CD4-positive, alpha-beta T cell treated with Interleukin-12 subunit alpha and Interleukin-12 subunit beta, for 1 hour (primary cell): ENCODE data around the gene DUSP2.
"Not testable (repeated sequence)": the region's sequence is repeated elsewhere in the genome, so short reads cannot be mapped to it uniquely, and the experiment has no call there.

Experiments
- DNase-seq: peaks from one replicate; pipeline ENCODE4 v3.0.0-alpha.2; 2020

The DUSP2 gene

GRCh38 chr2:96161898-96162297, 16.7 kb upstream of the DUSP2 start:
- DNase-seq, result peak; percentile 44

DNA sequence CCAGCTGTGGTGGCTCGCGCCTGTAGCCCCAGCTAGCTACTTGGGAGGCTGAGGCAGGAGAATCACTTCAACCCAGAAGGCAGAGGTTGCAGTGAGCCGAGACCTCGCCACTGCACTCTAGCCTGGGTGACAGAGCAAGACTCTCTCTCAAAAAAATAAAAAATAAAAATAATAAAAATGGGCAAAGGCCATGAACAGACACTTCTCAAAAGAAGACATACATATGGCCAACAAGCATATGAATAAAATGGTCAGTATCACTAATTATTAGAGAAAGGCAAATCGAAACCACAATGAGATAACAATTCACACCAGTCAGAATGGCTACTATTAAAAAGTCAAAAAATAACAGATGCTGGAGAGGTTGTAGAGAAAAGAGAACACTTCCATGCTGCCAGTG, 15.1 kb upstream of the DUSP2 start:
- not testable (repeated sequence) for DNase-seq

DNA sequence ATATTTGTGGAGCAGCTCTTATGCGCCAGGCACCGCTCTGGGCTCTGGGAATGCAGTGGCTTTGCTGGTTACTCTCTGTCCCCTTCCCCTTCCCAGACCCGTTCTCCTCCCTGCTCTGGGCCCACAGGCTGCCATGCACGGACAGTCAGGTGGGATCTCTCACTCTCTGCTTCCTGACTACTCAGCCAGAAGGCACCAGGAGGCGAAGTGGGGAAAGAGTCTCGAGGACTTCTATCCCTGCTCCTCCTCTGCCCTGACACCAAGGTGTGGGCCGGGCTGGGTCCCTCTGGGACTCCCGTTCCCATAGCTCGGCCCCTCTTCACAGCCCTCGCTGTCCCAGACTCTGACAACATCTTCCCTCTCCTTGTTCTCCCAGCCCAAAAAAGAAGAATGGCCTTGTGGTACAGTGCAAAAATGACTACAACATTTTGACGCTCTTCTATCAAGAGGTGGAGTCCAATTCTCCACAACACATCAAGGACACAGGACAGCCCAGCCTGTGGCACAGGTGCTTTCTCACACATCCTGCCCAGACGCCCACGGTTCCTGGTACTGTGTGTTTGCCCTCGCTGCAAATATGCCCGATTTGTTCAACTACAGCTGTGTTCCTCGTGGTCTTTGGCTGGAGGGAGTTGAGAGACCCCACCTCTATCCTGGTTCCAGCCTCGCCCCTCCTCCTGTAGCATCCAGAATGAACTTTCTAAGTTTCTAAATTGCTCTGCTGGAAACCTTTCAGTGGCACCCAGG, 14.0 kb upstream of the DUSP2 start:
- DNase-seq, result peak; percentile 36

DNA sequence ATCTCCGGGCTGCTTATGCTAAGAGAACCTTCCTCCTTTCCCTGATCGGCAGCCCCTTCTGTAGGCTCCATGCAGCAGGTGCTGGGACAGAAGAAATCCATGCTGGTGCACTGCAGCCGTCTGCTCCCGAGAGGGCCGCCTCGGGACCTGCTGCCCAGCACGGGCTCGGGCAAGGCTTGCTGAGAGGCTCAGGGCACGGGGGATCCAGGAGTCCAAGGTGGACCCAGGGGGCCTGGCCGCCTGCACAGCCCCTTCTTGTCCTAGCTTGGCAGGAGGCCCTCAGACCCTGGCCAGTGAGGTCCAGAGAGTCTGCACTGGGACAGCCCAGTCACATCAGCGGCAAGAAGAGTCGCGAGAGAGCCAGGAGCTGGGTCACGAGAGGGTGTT, 13.3 kb upstream of the DUSP2 start:
- no peak for DNase-seq

- DNase-seq, result peak; percentile 70
These were observed 12.7 kb upstream of the DUSP2 start for GRCh38 chr2:96157649-96158553.

DNA sequence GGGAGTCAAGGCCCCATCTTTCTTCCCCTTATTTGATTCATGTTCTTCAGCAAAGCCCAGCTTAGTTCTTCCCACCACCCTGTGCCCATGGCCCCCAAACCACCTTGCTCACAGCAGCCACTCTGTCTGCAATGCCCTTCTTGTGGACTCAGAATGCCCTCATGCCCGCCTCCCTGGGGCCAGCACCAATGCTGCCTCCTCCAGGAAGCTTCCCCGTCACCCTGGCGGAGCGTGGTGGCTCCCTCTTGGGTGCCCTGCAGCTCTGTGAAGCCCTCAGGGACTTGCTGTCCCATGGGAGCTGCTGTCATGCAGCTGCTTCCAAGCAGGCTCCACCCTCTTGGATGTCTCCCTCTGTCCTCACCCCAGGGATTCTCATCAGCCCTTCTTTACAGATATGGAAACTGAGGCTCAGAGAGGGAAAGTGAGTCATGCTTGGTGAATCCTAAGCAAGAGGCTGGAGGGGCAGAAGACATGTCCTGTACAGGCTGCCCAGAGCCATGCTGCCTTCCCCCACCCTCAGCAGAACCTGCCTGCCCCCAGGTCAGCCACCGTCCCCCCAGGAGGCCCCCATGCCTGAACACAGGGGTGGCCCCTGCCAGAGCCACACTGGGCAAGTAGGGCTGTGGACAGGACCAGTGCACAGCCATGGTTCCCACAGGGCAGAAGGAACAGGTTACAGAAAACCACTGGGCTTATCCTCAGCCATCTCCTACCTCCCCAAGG, 11.8 kb upstream of the DUSP2 start:
- no peak for DNase-seq

DNA sequence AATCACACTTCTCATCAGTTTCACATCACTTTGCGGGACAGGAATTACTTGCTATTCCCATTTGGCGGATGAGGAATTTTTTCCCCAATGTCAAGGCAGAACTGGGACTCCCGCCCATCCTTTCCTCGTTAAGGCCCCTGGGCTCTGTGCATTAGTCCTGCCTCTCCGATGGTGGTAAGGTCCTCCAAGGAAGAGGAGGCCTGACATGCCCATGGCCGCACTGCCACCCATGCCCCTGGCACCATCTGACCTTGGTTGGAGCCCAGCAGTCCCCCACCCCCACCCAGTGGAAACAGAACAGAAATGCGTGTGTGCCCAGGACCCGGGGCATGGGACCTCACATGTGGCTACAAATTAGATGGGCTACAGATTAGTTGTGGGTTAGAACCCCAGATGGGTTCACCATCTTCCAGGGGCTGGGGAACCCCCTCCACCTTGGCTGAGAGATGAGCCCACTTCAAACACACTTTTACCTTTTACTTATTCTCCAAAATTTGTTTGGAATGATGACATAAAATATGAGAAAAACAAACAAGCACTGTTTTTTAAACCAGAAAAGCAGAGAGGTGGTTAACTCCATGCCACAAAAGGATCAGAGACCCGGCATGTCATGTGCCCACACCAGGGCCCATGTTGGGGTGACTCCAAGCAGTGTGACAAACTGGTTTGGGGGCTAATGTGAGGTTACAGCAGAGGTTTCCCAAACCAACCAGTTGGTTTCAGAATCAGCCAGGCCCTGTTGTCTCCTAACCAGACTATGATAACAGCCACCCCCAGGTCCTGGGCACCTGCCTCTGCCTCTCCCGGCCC, 11.0 kb upstream of the DUSP2 start:
- peak; percentile 54 for DNase-seq

GRCh38 chr2:96154506-96155380, 9.5 kb upstream of the DUSP2 start:
- DNase-seq, result no peak

- DNase-seq, result no peak
These were observed 8.8 kb upstream of the DUSP2 start for GRCh38 chr2:96153991-96154431.

- DNase-seq, result no peak
These were observed 8.1 kb upstream of the DUSP2 start for GRCh38 chr2:96153291-96153713.

- no peak for DNase-seq
These were observed 7.3 kb upstream of the DUSP2 start for GRCh38 chr2:96152304-96153161.

- no peak for DNase-seq
These were observed 6.5 kb upstream of the DUSP2 start for GRCh38 chr2:96151595-96152303.

GRCh38 chr2:96150791-96151594, 5.8 kb upstream of the DUSP2 start:
- DNase-seq, result no peak

DNA sequence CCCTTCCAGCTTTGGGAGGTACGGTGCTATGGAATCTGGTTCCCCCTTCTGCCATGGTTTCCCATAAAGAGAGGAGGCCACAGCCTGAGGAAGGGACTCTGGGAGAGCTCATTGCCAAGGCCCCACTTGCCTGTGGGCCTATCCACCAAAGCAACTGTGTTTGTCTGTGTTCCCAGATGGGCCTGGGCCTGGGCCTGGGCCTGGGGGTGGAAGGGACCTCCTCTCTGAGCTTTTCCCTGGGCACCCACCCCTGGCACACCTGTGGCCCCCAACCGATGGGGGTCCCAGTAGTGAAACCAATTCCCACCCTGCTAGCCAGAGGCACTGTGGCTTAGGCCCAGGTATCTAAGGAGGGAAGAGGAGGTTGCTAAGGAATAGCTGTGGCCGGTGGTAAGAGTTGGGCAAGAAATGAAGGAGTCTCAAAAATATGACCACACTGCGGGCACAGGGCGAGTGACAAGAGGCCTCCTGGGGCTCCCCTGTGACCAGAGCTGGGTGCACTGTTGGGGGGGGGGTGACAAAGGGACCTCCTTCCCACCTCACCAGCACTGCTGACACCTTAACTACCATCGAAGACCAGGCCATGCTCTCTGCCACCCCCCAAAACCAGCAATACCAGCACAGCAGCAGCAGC, 4.9 kb upstream of the DUSP2 start:
- no peak for DNase-seq

DNA sequence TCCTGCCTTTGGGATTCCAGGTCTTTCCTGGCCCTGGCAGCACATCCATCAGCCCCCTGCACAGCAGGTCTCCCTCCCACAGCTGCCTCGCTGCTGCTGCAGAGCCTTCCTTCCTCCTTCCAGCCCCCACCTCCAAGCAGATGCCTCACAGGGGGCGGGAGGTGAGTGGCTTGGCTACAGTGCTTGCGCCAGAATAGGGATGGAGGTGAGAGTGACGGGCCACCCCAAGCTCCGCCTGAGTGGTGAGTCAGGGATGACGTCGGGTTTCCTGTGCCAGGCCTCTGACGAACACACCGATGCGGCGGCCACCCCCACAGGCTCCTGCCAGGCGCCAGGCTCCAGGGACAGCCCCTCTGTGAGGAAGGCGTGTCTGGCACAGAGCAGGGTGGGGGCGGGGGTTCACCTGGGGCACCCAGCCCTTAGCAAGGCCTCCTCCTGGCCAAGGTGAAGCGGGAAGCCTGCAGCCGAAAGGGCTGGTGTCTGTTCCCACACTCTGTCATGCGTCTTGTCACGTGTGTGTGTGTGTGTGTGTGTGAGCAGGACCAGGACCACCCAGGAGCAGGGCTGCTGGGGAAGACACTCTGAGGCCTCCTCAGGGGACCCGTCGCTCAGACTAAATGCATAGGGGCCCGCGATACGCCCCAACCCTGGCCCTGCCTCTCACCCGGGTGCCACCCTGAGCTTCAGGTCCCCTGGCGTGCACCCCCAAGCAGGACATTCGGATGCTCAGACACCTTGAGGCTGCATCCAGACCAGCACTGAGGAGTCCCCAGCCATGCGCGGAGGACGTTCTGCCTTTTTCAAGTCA, 3.4 kb upstream of the DUSP2 start:
- DNase-seq, result peak; percentile 97

DNA sequence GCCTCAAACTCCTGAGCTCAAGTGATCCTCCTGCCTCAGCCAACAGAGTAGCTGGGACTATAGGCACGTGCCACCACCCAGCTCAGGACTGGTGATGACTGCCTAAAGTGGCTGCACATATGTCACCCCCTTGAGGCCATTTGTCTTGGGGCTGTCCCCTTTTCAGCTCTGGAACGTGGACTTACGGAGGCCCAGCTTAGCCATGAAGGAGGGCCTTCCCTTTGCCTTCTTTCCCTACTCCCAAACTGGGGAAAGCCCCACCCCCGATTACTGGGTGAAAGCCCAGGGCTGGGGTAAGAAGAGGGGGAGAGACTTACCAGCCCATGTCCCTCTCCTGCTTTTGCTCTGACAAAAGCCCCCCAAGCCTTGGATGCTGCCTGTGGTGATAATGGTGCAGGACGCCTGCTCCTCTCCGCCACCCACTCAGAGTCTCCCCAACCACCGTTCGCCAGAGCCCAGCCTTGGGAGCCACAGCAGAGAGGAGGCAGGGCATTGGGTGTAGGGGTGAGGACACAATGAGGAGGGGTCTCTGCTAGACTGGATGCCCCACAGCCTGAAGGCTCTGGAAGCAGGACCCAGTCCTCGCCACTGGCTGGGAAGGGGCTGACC, 2.5 kb upstream of the DUSP2 start:
- DNase-seq, result no peak
